Renal cortical epithelial cell (primary cell): Measurements from ENCODE around the gene IQSEC1. TPM values are rescaled to one million over a fixed set of nuclear protein-coding genes. Genes with fewer than 3 reads are reported as not detected.

Source experiments
- DNase-seq: peaks from one replicate; pipeline ENCODE4 v3.0.0-alpha.2; 2011; ENCODE audit warnings: low read depth
- total RNA-seq: library from RNA; depleted of rRNA; stranded (reverse); fragments of >200 nt; gene quantifications from 2 replicates; pipeline ENCODE4 v1.2.3, GENCODE V29; 2014

The IQSEC1 gene
- total RNA-seq, 1 donor from 2014 or later, result 23.8 TPM

DNA sequence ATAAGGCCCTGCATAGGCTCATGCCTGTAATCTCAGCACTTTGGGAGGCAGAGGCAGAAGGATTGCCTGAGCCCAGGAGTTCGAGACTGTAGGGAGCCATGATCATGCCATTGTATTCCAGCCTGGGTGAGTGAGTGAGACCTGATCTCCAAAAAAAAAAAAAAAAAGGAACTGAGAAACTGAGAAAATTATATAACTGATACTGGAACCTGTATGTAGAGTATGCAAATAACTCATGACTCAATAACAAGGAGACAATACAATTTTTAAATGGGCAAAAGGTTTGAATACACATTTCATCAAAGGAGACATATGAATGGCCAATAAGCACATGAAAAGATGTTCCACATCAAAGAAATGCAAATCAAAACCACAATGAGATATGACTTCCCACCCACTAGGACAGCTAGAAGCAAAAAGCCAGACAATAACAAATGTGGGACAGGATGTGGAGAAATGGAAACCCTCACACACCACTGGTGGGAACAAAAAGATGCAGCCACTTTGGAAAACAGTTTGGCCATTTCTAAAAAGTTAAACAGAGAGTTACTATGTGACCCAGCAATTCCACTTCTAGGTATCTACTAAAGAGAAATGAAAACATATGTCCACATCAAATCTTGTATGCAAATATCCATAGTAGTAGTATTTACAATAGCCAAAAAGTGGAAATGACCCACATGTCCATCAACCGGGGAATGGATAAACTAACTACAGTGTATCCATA is 70.7 kb downstream of the IQSEC1 start:
- no peak for DNase-seq

DNA sequence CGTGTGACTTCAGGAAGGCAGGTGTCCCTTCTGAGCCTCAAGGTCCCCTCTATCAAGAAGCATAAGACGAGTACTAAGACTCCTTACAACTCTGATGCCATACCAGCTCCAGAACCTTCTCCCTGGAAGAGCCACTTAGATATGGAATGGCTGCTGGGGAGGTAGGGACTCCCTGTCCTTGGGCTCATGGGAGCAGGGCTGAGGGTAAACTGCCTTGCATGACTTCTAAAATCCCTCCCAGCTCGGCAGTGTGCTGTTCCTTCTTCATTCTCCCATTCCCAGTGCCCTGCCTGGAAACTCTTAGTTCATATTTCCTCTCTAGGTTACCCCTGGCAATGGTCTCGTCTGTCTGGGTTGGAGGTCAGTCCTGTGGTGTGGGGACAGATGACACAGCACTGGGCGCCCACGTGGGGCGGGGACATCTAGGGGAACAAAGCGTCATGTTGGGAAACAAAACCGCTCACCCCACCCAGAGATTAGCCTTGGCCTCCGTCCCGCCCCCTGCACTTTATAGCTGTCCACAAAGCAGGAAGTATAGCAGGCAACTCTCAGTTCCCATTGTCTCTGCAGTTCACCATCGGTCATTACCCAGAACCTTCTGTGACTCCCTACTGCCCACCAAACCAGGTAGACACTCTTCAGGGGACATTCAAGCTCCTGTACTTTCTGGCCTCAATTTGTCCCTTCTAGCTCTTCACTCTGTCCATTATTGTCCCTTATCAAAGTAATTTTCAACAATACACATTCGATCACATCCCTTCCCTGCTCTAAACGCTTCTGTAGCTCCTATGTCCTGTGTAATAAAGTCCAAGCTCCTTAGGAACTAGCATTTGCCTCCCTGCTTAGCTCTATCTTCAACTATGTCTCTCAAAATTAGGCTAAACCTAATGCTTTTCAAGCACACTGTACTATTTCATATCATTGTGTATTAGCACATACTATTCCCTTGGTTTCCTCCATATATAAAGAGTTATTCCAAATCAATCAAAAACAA is 73.8 kb downstream of the IQSEC1 start:
- no peak for DNase-seq

DNA sequence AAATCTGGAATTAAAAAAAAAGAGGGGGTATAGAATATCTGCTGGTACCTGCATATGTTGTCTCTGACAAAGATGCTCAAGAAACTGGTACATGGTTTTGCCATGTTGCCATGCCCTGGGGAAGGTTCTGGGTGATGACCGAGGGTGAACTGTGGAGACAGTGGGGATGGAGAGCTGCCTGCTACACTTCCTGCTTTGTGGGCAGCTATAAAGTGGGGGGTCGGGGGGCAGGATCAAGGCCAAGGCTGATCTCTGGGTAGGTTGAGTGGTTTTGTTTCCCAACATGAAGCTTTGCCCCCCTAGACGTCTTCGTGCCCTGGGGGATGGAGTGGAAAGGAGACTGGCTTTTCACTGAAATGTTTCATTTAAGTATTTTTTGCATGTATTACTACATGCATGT is 74.6 kb downstream of the IQSEC1 start:
- no peak for DNase-seq

GRCh38 chr3:12997387-12997786 is 75.8 kb downstream of the IQSEC1 start:
- DNase-seq, result no peak

GRCh38 chr3:12996181-12996506 is 77.1 kb downstream of the IQSEC1 start:
- DNase-seq, result no peak

GRCh38 chr3:12995389-12996180 is 77.6 kb downstream of the IQSEC1 start:
- no peak for DNase-seq

GRCh38 chr3:12994607-12995388 is 78.4 kb downstream of the IQSEC1 start:
- DNase-seq, result peak; percentile 40

- no peak for DNase-seq
Observed at GRCh38 chr3:12994357-12994606, 78.9 kb downstream of the IQSEC1 start.

DNA sequence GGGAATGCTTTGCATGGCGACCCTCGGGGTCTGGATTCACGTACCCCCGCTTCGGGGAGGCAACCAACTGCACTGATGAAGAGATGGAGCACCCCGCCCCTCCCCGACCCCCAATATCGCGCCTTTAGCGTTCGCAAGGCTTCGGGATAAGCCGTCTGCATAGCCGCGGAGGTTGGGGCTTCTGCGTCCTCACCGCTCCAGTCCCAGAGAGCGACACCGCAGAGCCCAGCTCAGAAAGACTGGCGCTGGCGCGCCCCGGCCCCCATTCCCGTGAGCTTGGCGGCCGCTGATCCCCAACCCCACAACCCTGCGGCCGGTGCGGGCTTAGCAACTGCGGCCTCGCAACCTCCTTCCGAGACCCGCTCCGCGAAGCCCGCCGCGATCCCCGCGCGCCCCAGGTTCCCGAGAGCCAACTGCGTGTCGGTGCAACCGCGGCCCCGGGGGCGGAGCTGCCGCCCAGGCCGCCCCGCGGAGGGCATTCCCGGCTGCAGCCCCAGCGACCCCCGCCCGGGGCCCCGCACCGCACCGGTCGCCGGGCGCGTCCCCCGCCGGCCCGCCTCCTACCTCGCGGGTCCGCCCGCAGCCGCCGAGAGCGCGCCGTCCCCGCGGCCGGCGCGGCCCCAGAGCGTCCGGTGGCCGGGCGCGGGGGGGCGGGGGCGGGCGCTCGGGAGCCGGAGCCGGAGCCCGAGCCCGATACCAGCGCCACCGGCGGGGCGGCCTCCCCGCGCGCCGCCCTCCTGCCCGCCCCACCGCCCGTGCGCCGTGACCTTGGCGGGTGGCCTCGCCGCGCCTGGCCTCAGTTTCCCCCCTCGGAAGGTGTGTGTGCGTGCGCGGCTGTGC is 79.5 kb downstream of the IQSEC1 start:
- DNase-seq, result no peak

DNA sequence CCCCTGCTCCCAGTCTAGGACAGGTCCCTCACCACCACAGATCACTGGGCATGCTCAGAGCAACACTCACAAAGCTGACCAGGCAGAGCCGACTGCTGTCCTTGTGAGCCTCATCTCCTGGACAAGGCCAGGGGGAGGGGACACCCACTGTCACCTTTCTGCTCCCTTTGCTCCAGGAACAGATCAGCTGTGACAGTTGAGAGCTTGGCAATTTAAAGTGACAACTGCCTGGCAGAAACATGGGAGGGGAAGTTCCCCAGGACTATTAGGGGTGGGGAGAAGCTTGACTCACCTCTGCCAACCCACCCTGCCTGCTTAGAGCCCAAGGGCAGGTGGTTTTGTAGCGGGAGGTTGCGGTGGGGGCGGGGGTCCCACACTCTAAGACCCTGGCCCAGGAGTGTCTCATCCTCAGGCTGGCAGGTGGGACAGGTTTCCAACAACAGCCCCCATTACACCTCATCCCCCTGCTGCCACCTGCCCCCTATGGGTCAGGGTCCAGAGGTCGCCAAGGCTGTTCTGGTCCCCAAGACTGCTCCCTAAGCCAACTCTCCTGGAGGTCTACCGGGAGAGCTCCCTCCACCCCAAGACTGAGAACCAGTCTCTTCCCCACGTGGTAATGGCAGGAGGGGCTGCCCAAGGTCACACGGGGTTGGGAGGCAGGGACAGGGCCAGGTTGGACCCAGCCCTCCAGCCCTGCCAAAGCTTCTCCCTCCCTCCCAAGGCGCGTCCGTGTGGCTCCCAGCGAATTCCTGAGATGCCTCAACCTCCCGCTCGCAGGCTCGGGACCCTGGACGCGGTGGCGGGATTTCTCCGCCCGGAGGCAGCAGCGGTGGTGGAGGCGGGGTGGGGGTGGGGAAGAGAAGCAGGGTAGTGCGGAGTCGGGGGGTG is 80.4 kb downstream of the IQSEC1 start:
- no peak for DNase-seq

DNA sequence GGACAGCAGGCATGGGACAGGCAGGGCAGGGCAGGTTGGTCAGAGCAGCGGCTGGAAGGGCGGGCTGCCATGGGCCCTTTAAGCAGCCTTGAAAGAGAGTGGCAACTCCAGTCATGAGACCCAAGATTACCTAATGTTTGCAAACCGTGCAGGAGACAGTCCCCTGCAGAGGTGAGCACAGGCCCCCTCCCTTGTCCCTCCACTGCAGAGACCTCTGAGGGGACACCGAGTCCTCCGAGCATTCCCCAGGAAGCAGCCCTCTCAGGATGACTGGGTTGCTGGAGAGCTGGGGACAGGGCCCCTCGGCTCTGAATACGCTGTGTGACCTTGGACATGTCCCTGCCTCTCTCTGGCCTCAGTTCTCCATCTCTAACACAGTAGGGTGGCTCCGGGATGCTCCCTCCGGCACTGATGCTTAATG is 81.4 kb downstream of the IQSEC1 start:
- no peak for DNase-seq

DNA sequence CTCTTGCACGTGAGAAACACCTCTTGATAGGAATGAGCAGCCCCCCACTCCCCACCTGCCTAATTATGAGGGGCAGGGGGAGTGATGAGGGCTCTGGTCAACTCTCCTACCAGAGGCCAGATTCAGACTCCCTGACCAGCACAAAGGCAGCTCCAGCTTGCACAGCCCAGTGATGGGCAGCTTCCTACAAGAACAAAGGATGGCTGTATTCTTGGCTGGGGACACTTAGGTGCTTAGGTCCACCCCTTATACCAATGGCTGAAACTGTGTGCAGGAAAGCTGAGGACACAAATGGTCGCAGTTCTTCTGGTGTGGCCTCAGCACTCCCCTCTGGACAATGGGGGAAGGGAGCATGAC is 81.8 kb downstream of the IQSEC1 start:
- no peak for DNase-seq

DNA sequence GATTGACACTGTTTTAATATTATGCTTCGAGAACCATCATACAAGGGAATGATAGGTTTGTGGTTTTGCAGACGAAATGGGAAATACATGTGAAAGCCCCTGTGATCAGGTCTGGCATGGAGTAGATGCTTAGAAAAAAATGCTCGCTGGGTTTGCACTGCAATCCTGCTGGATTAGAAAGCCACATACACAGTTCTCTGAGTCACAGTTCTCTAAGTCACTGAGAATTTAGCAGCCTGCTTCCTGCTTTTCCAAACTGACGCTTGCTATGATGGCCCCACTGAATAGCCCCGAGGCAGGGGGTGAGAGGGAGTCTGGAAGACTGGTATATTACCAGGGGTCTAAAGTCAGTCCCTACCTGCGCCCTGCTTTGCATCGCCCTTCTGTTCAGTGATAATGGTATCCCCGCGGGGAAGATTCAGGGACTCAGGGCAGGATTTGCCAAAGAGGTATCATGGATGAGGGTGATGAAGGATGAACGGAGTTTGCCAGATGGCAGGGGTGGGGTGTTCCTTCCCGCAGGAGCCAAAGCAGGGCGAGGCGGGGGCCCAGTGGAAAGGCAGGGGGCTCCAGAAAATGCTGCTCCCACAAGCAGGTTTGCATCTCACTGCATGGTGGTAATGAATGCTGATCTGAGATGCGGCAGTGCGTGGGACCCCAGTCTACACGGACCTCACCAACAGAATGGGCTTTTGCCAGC is 82.3 kb downstream of the IQSEC1 start:
- peak; percentile 70 for DNase-seq

- peak; percentile 30 for DNase-seq
Observed at GRCh38 chr3:12990306-12990705, 82.9 kb downstream of the IQSEC1 start.

GRCh38 chr3:12988728-12989454 is 84.3 kb downstream of the IQSEC1 start:
- no peak for DNase-seq

GRCh38 chr3:12987602-12988001 is 85.6 kb downstream of the IQSEC1 start:
- no peak for DNase-seq

DNA sequence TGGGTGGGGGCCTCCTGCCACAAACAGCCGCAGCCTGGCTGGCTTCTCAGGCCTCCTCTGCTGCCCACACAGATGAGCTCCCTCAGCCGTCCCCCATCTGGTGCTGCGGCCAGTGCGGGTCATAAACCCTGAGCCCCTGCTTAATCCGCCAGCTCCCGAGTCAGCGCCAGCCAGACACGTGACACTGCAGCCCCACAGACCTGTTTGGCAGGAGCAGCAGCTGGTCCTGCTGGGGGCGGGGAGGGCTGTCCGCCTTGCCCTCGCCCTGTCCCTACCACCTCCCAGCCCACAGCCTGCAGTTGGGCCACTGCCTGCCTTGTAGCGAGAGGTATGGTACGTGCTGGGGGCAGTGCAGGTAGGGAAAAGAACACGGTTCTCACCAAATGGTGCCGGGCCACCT is 86.2 kb downstream of the IQSEC1 start:
- no peak for DNase-seq

- DNase-seq, result no peak
Observed at GRCh38 chr3:12986521-12986920, 86.7 kb downstream of the IQSEC1 start.

- no peak for DNase-seq
Observed at GRCh38 chr3:12986031-12986430, 87.2 kb downstream of the IQSEC1 start.
